Frontal cortex (tissue), 4 donors: ENCODE results near the gene PLOD1. TPM values are rescaled to one million over a fixed set of nuclear protein-coding genes. Genes with fewer than 3 reads are reported as not detected.
"Not testable (repeated sequence)": the region's sequence is repeated elsewhere in the genome, so short reads cannot be mapped to it uniquely, and the experiment has no call there.

Experiments
- DNase-seq, 2 donors: peaks; one replicate each; pipeline ENCODE4 v3.0.0; 2012; ENCODE audit warnings: low spot score in 2 of 2
- FAIRE-seq: peaks from 2 replicates; lab custom pipeline; 2012; peaks lifted over from hg19 to GRCh38; lab: Jason Lieb, UNC
- total RNA-seq: library from RNA; depleted of rRNA; stranded (reverse); fragments of >200 nt; gene quantifications from one replicate; pipeline ENCODE4 v1.2.3, GENCODE V29; 2014
- donor health status: control.
- donor health status: control.
- donor health status: control.

The PLOD1 gene
- total RNA-seq = 15.5 TPM

- no peak for FAIRE-seq
- peak; percentile 84 for DNase-seq
Observed at GRCh38 chr1:11934302-11935056, at the start of gene PLOD1. TSS of gene PLOD1 (plus strand) at chr1:11934717. CDS start at chr1:11934780, 63 bp downstream.

DNA sequence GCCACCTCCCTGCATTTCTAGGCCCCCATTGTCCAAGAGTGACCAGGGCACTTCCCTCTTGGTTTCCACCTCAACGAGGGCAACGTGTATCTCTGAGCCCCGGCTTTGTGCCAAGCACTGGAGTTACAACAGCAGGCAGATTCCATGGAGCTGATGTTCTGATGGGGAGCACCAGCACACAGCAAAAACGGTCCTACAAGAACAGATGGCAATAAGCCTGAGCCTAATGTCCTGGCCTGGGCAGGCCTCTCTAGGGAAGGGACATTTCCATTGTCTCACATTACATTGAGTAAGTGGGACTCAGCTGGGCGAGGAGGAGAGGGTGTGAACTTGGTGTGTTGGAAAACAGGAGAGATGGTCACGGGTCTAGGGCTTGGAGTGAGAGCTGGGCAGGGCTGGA lies 48.6 kb upstream of the PLOD1 start:
- DNase-seq = no peak
- FAIRE-seq = no peak

- FAIRE-seq (no peak), DNase-seq (no peak)
Observed at GRCh38 chr1:11886986-11887665, 47.4 kb upstream of the PLOD1 start.

DNA sequence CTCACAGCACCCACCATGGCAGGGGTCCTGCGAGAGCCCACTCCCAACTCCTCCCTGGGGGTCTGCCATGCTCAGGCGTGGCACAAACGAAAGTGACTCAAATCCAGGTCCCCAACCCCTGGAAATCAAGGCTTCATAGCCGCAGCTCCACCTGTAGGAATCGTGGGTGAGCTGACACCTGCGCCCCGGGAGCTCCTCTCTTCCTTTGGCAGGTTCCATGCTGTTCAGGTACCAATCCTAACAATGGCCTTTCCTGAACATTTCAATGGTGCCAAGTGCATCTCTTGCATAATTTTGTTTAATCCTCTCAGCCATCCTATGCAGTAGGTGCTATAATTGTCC lies 46.9 kb upstream of the PLOD1 start:
- DNase-seq (no peak), FAIRE-seq (no peak)

- FAIRE-seq = no peak
- DNase-seq = no peak
Observed at GRCh38 chr1:11888206-11888876, 46.2 kb upstream of the PLOD1 start.

DNA sequence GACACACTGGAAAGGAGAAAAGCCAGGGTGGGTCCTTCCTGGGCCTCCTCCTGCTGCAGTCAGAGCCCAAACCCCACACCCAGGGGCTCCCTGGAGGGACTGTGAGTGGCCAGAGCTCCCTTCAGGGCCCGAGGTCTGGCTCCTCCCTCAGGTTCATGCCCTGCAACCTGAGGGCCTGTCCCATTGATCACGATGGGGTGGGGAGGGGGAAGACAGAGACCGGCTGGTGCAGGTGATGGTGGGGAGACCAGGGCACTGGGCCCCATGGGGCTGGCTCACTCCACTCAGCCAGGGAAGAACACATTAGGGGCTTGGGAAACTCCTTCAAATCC lies 45.7 kb upstream of the PLOD1 start:
- DNase-seq (no peak), FAIRE-seq (no peak)

GRCh38 chr1:11891433-11892186 lies 42.9 kb upstream of the PLOD1 start:
- FAIRE-seq (no peak), DNase-seq (no peak)

- FAIRE-seq = no peak
Observed at GRCh38 chr1:11893907-11894251, 40.6 kb upstream of the PLOD1 start.

DNA sequence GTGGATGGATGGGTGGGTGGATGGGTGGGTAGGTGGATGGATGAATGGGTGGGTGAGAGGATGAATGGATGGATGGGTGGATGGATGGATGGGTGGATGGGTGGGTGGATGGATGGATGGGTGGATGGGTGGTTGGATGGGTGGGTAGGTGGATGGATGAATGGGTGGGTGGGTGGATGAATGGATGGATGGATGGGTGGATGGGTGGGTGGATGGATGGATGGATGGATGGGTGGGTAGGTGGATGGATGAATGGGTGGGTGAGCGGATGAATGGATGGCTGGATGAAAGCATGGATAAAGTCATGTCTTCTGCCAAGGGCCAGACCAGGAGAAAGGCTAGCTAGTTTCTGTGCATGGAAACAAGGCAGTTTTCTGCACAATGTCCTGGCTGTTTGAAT lies 40.0 kb upstream of the PLOD1 start:
- FAIRE-seq, DNase-seq: not testable (repeated sequence)

More at GRCh38 chr1:11893907-11894251, 40.6 kb upstream of the PLOD1 start:
- DNase-seq = peak; percentile 63 to 77

GRCh38 chr1:11898086-11898785 lies 36.3 kb upstream of the PLOD1 start:
- FAIRE-seq = no peak
- DNase-seq = no peak

GRCh38 chr1:11898831-11899467 lies 35.6 kb upstream of the PLOD1 start:
- no peak for DNase-seq
- no peak for FAIRE-seq

- DNase-seq, FAIRE-seq: not testable (repeated sequence)
Observed at GRCh38 chr1:11901446-11901845, 33.1 kb upstream of the PLOD1 start.

DNA sequence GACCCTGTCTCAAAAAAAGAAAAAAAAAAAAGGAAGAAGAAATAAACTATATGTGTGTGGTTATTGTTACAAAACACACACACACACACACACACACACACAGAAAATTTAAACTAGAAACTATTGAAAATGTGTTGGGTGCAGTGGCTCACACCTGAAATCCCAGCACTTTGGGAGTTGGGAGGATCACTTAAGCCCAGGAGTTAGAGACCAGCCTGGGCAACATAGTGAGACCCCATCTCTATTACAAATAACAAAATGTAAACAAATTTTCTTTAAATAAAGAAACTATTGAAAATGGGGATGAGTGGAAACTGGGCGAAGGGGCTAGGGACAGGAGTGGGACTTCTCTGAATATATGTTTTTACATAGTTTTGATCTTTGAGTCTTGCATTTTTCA lies 31.3 kb upstream of the PLOD1 start:
- DNase-seq (no peak), FAIRE-seq (no peak)

GRCh38 chr1:11904156-11904555 lies 30.4 kb upstream of the PLOD1 start:
- DNase-seq, FAIRE-seq: not testable (repeated sequence)

GRCh38 chr1:11904978-11905377 lies 29.5 kb upstream of the PLOD1 start:
- DNase-seq (no peak), FAIRE-seq (no peak)

DNA sequence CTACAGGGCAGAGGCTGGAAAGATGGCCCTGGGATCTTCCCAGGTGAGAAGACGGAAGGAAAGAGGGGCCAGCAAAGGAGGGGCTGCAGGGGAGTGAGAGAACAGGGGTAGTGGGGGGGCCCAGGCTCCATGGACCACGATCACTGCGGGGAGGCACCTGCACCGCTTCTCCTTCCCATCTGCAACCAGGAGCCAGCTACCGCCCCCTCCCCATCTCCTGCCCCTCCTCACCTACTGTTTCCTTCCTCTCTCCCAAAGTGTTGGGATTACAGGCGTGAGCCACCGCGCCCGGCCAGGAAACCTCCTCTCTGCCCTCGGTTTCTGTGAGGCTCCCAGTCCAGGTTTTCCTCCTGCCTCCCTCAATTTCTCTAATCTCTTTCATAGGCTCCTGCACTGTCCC lies 27.6 kb upstream of the PLOD1 start:
- DNase-seq = no peak
- FAIRE-seq = no peak

DNA sequence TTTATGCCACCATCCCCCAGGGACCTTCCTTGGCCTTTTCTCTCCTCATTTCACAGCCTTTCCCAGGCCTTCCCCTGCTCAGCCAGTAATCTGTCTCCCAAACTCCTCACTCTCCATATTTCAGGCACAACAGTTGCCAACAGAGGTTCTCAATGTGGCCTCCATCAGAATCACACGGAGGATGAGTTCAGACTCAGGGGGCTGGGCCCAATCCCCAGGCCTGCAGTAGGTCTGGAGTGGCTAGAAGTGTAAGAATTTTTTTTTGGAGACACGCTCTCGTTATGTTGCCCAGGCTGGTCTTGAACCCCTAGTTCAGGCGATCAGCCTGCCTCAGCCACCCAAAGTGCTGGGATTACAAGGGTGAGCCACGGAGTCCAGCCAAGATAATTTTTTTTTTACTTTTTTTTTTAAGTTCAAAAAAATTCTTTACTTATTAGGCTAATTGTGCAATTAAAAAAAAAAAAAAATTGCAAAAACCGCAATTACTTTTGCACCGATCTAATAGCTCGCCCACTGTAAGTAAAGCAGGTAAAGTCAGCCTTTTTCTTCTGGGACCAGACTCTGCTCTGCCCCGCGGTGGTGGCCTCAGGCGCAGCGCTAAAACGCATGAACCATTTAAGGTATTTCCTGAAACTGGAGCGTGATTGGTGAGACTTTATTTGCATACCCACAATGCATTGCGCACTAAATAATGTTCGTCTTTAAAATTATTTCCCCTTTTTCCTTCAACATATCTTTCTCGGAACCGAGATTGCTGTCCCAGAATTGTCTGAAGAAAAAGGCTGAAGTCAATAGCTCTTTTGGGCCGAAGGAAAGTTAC lies 27.0 kb upstream of the PLOD1 start:
- FAIRE-seq = peak; percentile 90
- DNase-seq = peak; percentile 86 to 90

GRCh38 chr1:11908095-11908675 lies 26.3 kb upstream of the PLOD1 start:
- no peak for FAIRE-seq

More at GRCh38 chr1:11908095-11908675, 26.3 kb upstream of the PLOD1 start:
- peak; percentile 48 to 72 for DNase-seq
